WTC11 (cell line): ENCODE measurements around the gene RGS7. TPM values are rescaled to one million over a fixed set of nuclear protein-coding genes. Genes with fewer than 3 reads are reported as not detected.

Experiments
- ATAC-seq: fragments of 200-7000 bp; cut with Tn5 transposase; 2 replicates; pipeline ENCODE4 v1.10.0; 2021; ENCODE audit warnings: mild to moderate bottlenecking, moderate library complexity
- CTCF ChIA-PET: fragments of 300-600 bp; sonication (Branson Sonifier 250); formaldehyde crosslinking; loops from one replicate; lab custom pipeline; 2021; ENCODE audit warnings: antibody characterized with exemption; lab: Charles Lee
- POLR2A ChIA-PET: fragments of 350-600 bp; sonication (Branson Sonifier 250); formaldehyde crosslinking; loops from one replicate; lab custom pipeline; 2021; ENCODE audit warnings: antibody characterized with exemption; lab: Charles Lee
- DNase-seq: peaks from one replicate; pipeline ENCODE4 v3.0.0; 2021; ENCODE audit warnings: low spot score
- H3K27ac Mint-ChIP-seq: 2 replicates; pipeline ENCODE4 v1.8.0; 2021; ENCODE audit warnings: mixed read lengths
- H3K27me3 Mint-ChIP-seq: 2 replicates; pipeline ENCODE4 v1.8.0; 2021; ENCODE audit warnings: low read depth, mild to moderate bottlenecking, moderate library complexity, mixed read lengths
- H3K36me3 Mint-ChIP-seq: 2 replicates; pipeline ENCODE4 v1.8.0; 2021; ENCODE audit warnings: mixed read lengths
- H3K4me1 Mint-ChIP-seq: 2 replicates; pipeline ENCODE4 v1.8.0; 2022; ENCODE audit warnings: mixed read lengths
- H3K4me3 Mint-ChIP-seq: 2 replicates; pipeline ENCODE4 v1.8.0; 2021; ENCODE audit warnings: mild to moderate bottlenecking, moderate library complexity, mixed read lengths
- H3K9me3 Mint-ChIP-seq: 2 replicates; pipeline ENCODE4 v1.8.0; 2021; ENCODE audit warnings: mixed read lengths
- GRHL2 ChIP-seq: fragments of 250-450 bp; sonication (Bioruptor Pico); IDR thresholded peaks from 2 replicates; pipeline ENCODE4 v1.8.0; 2022; ENCODE audit warnings: mild to moderate bottlenecking, moderate library complexity; ENCODE audit not compliant: insufficient replicate concordance, severe bottlenecking
- HMGA2 ChIP-seq: fragments of 250-450 bp; sonication (Bioruptor Pico); IDR thresholded peaks from 2 replicates; pipeline ENCODE4 v1.4.0; 2021; ENCODE audit warnings: mild to moderate bottlenecking, moderate library complexity
- RORB ChIP-seq: fragments of 250-450 bp; sonication (Bioruptor Pico); IDR thresholded peaks from 2 replicates; pipeline ENCODE4 v1.9.0; 2021; ENCODE audit warnings: mild to moderate bottlenecking
- SP1 ChIP-seq: sonication (generic); formaldehyde crosslinking; conservative IDR thresholded peaks from 2 replicates; pipeline ENCODE4 v1.8.1; 2022; ENCODE audit warnings: missing genetic modification reagents
- TEAD4 ChIP-seq: sonication (generic); formaldehyde crosslinking; IDR thresholded peaks from 2 replicates; pipeline ENCODE4 v1.8.0; 2022; ENCODE audit warnings: mild to moderate bottlenecking, missing genetic modification reagents
- TP53 ChIP-seq: sonication (generic); formaldehyde crosslinking; IDR thresholded peaks from 2 replicates; pipeline ENCODE4 v1.8.1; 2023; ENCODE audit warnings: mild to moderate bottlenecking, missing genetic modification reagents
- ZNF416 ChIP-seq: fragments of 250-450 bp; sonication (Bioruptor Pico); IDR thresholded peaks from 2 replicates; pipeline ENCODE4 v1.9.0; 2021; ENCODE audit warnings: mild to moderate bottlenecking, inconsistent platforms
- total RNA-seq: library from RNA; stranded (reverse); gene quantifications from 3 replicates; pipeline ENCODE4 v1.2.3, GENCODE V29; 2021
- TF ChIP-seq, protein P1 (sequence below): sonication (generic); formaldehyde crosslinking; IDR thresholded peaks from 2 replicates; pipeline ENCODE4 v1.8.0; 2022; ENCODE audit warnings: mild to moderate bottlenecking, missing genetic modification reagents
- TF ChIP-seq, protein P2 (sequence below): sonication (generic); formaldehyde crosslinking; IDR thresholded peaks from 2 replicates; pipeline ENCODE4 v1.8.0; 2022; ENCODE audit warnings: mild to moderate bottlenecking, missing genetic modification reagents
- TF ChIP-seq, protein P3 (sequence below): sonication (generic); formaldehyde crosslinking; IDR thresholded peaks from 2 replicates; pipeline ENCODE4 v1.8.0; 2022; ENCODE audit warnings: missing genetic modification reagents
- TF ChIP-seq, protein P4 (sequence below): fragments of 250-450 bp; sonication (Bioruptor Pico); IDR thresholded peaks from 2 replicates; pipeline ENCODE4 v1.9.0; 2021; ENCODE audit warnings: mild to moderate bottlenecking
- TF ChIP-seq, protein P5 (sequence below): sonication (generic); formaldehyde crosslinking; IDR thresholded peaks from 2 replicates; pipeline ENCODE4 v1.8.1; 2022; ENCODE audit warnings: low read depth, mild to moderate bottlenecking, moderate library complexity, missing genetic modification reagents, borderline replicate concordance
- TF ChIP-seq, protein P6 (sequence below): sonication (generic); formaldehyde crosslinking; IDR thresholded peaks from 2 replicates; pipeline ENCODE4 v1.8.1; 2023; ENCODE audit warnings: mild to moderate bottlenecking, missing genetic modification reagents, moderate library complexity
- TF ChIP-seq, protein P7 (sequence below): sonication (generic); formaldehyde crosslinking; IDR thresholded peaks from 2 replicates; pipeline ENCODE4 v1.8.1; 2023; ENCODE audit warnings: mild to moderate bottlenecking, missing genetic modification reagents
- TF ChIP-seq, protein P8 (sequence below): sonication (generic); formaldehyde crosslinking; IDR thresholded peaks from 2 replicates; pipeline ENCODE4 v1.8.1; 2022; ENCODE audit warnings: missing genetic modification reagents, borderline replicate concordance
- TF ChIP-seq, protein P9 (sequence below): sonication (generic); formaldehyde crosslinking; IDR thresholded peaks from 2 replicates; pipeline ENCODE4 v1.8.1; 2023; ENCODE audit warnings: mild to moderate bottlenecking, moderate library complexity, missing genetic modification reagents
- TF ChIP-seq, protein P10 (sequence below): sonication (generic); formaldehyde crosslinking; IDR thresholded peaks from 2 replicates; pipeline ENCODE4 v1.8.1; 2023; ENCODE audit warnings: mild to moderate bottlenecking, missing genetic modification reagents, moderate library complexity

RGS7 gene
- total RNA-seq, 1 experiment from 2014 or later, result 1.2 TPM

DNA sequence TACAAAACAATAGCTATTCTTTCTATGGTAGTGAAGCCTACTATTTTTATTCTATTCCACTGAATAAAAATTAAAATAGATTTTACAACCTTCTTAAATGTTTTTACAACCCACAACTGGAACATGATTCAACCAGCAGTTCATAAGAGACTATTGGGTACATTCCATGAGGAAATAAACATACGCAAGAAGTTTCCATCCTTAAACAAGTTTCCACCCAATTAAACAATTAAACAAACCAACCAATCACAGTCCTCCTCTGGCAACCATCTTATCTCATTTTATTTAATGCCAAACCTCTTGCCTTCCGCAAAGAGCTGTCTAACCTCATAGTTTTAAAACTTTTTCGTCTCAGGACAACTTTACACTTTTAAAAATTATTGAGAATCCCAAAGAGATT is 239.0 kb downstream of the RGS7 start:
- Mint-ChIP-seq H3K27me3 (no peaks in the 10 kb centered on the region), H3K4me1 (peaks cover 51% of the 10 kb centered on the region), H3K27ac (no peak overlapping the region), H3K4me3 (no peak overlapping the region), H3K36me3 (no peaks in the 10 kb centered on the region), H3K9me3 (peaks cover 6% of the 10 kb centered on the region; the same call in 1 of the 2 replicates)
- ATAC-seq (no peak), DNase-seq (no peak)
- ChIA-PET CTCF (no interaction called here), POLR2A (no interaction called here)
- TF ChIP-seq SP1 (no peak), HMGA2 (no peak), GRHL2 (CRISPR knock-in tag) (no peak), ZNF416 (CRISPR knock-in tag) (no peak), TEAD4 (CRISPR knock-in tag) (no peak), RORB (CRISPR knock-in tag) (no peak), TP53 (CRISPR knock-in tag) (no peak)
- TF ChIP-seq, protein P1, sequence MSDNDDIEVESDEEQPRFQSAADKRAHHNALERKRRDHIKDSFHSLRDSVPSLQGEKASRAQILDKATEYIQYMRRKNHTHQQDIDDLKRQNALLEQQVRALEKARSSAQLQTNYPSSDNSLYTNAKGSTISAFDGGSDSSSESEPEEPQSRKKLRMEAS (CRISPR knock-in tag), result no peak
- TF ChIP-seq, protein P2, sequence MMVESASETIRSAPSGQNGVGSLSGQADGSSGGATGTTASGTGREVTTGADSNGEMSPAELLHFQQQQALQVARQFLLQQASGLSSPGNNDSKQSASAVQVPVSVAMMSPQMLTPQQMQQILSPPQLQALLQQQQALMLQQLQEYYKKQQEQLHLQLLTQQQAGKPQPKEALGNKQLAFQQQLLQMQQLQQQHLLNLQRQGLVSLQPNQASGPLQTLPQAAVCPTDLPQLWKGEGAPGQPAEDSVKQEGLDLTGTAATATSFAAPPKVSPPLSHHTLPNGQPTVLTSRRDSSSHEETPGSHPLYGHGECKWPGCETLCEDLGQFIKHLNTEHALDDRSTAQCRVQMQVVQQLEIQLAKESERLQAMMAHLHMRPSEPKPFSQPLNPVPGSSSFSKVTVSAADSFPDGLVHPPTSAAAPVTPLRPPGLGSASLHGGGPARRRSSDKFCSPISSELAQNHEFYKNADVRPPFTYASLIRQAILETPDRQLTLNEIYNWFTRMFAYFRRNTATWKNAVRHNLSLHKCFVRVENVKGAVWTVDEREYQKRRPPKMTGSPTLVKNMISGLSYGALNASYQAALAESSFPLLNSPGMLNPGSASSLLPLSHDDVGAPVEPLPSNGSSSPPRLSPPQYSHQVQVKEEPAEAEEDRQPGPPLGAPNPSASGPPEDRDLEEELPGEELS (CRISPR knock-in tag), result no peak
- TF ChIP-seq, protein P3, sequence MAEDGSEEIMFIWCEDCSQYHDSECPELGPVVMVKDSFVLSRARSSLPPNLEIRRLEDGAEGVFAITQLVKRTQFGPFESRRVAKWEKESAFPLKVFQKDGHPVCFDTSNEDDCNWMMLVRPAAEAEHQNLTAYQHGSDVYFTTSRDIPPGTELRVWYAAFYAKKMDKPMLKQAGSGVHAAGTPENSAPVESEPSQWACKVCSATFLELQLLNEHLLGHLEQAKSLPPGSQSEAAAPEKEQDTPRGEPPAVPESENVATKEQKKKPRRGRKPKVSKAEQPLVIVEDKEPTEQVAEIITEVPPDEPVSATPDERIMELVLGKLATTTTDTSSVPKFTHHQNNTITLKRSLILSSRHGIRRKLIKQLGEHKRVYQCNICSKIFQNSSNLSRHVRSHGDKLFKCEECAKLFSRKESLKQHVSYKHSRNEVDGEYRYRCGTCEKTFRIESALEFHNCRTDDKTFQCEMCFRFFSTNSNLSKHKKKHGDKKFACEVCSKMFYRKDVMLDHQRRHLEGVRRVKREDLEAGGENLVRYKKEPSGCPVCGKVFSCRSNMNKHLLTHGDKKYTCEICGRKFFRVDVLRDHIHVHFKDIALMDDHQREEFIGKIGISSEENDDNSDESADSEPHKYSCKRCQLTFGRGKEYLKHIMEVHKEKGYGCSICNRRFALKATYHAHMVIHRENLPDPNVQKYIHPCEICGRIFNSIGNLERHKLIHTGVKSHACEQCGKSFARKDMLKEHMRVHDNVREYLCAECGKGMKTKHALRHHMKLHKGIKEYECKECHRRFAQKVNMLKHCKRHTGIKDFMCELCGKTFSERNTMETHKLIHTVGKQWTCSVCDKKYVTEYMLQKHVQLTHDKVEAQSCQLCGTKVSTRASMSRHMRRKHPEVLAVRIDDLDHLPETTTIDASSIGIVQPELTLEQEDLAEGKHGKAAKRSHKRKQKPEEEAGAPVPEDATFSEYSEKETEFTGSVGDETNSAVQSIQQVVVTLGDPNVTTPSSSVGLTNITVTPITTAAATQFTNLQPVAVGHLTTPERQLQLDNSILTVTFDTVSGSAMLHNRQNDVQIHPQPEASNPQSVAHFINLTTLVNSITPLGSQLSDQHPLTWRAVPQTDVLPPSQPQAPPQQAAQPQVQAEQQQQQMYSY (CRISPR knock-in tag), result no peak
- TF ChIP-seq, protein P4, sequence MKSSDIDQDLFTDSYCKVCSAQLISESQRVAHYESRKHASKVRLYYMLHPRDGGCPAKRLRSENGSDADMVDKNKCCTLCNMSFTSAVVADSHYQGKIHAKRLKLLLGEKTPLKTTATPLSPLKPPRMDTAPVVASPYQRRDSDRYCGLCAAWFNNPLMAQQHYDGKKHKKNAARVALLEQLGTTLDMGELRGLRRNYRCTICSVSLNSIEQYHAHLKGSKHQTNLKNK (CRISPR knock-in tag), result no peak
- TF ChIP-seq, protein P5, sequence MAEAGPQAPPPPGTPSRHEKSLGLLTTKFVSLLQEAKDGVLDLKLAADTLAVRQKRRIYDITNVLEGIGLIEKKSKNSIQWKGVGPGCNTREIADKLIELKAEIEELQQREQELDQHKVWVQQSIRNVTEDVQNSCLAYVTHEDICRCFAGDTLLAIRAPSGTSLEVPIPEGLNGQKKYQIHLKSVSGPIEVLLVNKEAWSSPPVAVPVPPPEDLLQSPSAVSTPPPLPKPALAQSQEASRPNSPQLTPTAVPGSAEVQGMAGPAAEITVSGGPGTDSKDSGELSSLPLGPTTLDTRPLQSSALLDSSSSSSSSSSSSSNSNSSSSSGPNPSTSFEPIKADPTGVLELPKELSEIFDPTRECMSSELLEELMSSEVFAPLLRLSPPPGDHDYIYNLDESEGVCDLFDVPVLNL, result no peak
- TF ChIP-seq, protein P6, sequence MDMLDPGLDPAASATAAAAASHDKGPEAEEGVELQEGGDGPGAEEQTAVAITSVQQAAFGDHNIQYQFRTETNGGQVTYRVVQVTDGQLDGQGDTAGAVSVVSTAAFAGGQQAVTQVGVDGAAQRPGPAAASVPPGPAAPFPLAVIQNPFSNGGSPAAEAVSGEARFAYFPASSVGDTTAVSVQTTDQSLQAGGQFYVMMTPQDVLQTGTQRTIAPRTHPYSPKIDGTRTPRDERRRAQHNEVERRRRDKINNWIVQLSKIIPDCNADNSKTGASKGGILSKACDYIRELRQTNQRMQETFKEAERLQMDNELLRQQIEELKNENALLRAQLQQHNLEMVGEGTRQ, result no peak
- TF ChIP-seq, protein P7, sequence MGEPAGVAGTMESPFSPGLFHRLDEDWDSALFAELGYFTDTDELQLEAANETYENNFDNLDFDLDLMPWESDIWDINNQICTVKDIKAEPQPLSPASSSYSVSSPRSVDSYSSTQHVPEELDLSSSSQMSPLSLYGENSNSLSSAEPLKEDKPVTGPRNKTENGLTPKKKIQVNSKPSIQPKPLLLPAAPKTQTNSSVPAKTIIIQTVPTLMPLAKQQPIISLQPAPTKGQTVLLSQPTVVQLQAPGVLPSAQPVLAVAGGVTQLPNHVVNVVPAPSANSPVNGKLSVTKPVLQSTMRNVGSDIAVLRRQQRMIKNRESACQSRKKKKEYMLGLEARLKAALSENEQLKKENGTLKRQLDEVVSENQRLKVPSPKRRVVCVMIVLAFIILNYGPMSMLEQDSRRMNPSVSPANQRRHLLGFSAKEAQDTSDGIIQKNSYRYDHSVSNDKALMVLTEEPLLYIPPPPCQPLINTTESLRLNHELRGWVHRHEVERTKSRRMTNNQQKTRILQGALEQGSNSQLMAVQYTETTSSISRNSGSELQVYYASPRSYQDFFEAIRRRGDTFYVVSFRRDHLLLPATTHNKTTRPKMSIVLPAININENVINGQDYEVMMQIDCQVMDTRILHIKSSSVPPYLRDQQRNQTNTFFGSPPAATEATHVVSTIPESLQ (CRISPR knock-in tag), result no peak
- TF ChIP-seq, protein P8, sequence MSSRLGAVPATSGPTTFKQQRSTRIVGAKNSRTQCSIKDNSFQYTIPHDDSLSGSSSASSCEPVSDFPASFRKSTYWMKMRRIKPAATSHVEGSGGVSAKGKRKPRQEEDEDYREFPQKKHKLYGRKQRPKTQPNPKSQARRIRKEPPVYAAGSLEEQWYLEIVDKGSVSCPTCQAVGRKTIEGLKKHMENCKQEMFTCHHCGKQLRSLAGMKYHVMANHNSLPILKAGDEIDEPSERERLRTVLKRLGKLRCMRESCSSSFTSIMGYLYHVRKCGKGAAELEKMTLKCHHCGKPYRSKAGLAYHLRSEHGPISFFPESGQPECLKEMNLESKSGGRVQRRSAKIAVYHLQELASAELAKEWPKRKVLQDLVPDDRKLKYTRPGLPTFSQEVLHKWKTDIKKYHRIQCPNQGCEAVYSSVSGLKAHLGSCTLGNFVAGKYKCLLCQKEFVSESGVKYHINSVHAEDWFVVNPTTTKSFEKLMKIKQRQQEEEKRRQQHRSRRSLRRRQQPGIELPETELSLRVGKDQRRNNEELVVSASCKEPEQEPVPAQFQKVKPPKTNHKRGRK (CRISPR knock-in tag), result no peak
- TF ChIP-seq, protein P9, sequence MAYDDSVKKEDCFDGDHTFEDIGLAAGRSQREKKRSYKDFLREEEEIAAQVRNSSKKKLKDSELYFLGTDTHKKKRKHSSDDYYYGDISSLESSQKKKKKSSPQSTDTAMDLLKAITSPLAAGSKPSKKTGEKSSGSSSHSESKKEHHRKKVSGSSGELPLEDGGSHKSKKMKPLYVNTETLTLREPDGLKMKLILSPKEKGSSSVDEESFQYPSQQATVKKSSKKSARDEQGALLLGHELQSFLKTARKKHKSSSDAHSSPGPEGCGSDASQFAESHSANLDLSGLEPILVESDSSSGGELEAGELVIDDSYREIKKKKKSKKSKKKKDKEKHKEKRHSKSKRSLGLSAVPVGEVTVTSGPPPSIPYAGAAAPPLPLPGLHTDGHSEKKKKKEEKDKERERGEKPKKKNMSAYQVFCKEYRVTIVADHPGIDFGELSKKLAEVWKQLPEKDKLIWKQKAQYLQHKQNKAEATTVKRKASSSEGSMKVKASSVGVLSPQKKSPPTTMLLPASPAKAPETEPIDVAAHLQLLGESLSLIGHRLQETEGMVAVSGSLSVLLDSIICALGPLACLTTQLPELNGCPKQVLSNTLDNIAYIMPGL (CRISPR knock-in tag), result no peak
- TF ChIP-seq, protein P10, sequence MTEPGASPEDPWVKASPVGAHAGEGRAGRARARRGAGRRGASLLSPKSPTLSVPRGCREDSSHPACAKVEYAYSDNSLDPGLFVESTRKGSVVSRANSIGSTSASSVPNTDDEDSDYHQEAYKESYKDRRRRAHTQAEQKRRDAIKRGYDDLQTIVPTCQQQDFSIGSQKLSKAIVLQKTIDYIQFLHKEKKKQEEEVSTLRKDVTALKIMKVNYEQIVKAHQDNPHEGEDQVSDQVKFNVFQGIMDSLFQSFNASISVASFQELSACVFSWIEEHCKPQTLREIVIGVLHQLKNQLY, result no peak
